Heart left ventricle (tissue), 16 donors: ENCODE results near the gene LMAN2L. TPM values are rescaled to one million over a fixed set of nuclear protein-coding genes. Genes with fewer than 3 reads are reported as not detected.
A peak's percentile ranks its signal among the peaks of the same experiment; 100 is the strongest.

Experiments used
- ATAC-seq, 4 donors: fragments of 200-7000 bp; cut with Tn5 transposase; one replicate each; pipeline ENCODE4 v1.9.1; 2020 to 2022; ENCODE audit warnings: moderate library complexity in 4 of 4, mild to moderate bottlenecking in 3 of 4, moderate number of reproducible peaks in 1 of 4
- DNase-seq, 5 donors: peaks; one replicate each; pipeline ENCODE4 v3.0.0-alpha.2; 2020
- H3K27ac ChIP-seq, 12 donors: fragments of 200-600 bp; sonication (generic) in 4 of 12; one replicate each; pipeline versions ENCODE4 v1.5.0 to v1.8.0; 2016 to 2022; ENCODE audit warnings: mild to moderate bottlenecking in 2 of 12
- H3K27me3 ChIP-seq, 9 donors: fragments of 200-600 bp; sonication (generic) in 2 of 9; one replicate each; pipeline versions ENCODE4 v1.5.1 to v1.8.0; 2016 to 2022; ENCODE audit warnings: mild to moderate bottlenecking in 3 of 9
- H3K36me3 ChIP-seq, 9 donors: fragments of 200-600 bp; sonication (generic) in 2 of 9; one replicate each; pipeline versions ENCODE4 v1.5.0 to v1.8.0; 2018 to 2022; ENCODE audit warnings: mild to moderate bottlenecking in 2 of 9
- H3K4me1 ChIP-seq, 12 donors: fragments of 200-600 bp; sonication (generic) in 4 of 12; one replicate each; pipeline versions ENCODE4 v1.5.0 to v1.8.0; 2016 to 2022; ENCODE audit warnings: mild to moderate bottlenecking in 3 of 12
- H3K4me3 ChIP-seq, 12 donors: fragments of 200-600 bp; sonication (generic) in 4 of 12; one replicate each; pipeline versions ENCODE4 v1.5.0 to v1.8.0; 2017 to 2022; ENCODE audit warnings: mild to moderate bottlenecking in 9 of 12, moderate library complexity in 4 of 12
- H3K9me3 ChIP-seq, 12 donors: fragments of 200-600 bp; sonication (generic) in 4 of 12; one replicate each; pipeline versions ENCODE4 v1.5.0 to v1.8.0; 2016 to 2022; ENCODE audit warnings: mild to moderate bottlenecking in 1 of 12
- POLR2A ChIP-seq, 2 donors: fragments of 450-650 bp; IDR thresholded peaks; one replicate each; pipeline ENCODE4 v1.6.1; 2017; ENCODE audit warnings: antibody characterized with exemption in 2 of 2, mild to moderate bottlenecking in 2 of 2, moderate library complexity in 2 of 2
- WGBS, 4 donors: extraction: QIAGEN DNeasy Blood & Tissue Kit in 2 of 4; methylation state at CpG; one replicate each; pipeline versions ENCODE4 v1.1.5 to v1.1.7; 2013 to 2018; 5-methylcytosine and 5-hydroxymethylcytosine counted together
- intact Hi-C, 10 donors: fragments of 100-400 bp; cut with DNase I; formaldehyde crosslinking; loops; one replicate each; pipeline versions ENCODE4 v1.11.1 to v1.14.2; 2022
- polyA plus RNA-seq, 2 donors: library from polyadenylated mRNA; stranded (reverse); fragments of 200-250 nt; gene quantifications; one replicate each; pipeline ENCODE4 v1.2.3, GENCODE V29; 2013
- total RNA-seq, 9 donors: library from RNA; depleted of rRNA in 2 of 9; stranded (reverse); fragments of >200 nt in 2 of 9; fragmentation: NEBNext Ultra II Directional in 3 of 9; extraction: Animal tissue kit (Norgen Biotek cat#: 25700) in 3 of 9; gene quantifications; one replicate each; pipeline versions ENCODE4 v1.1.0 to v1.2.4, GENCODE V29; 2016 to 2023
- TF ChIP-seq, protein P1 (sequence below), 12 donors: fragments of 200-600 bp; sonication (generic) in 4 of 12; IDR thresholded peaks; one replicate each; pipeline versions ENCODE4 v1.5.0 to v1.8.0; 2018 to 2022; ENCODE audit warnings: antibody characterized with exemption in 12 of 12, mild to moderate bottlenecking in 5 of 12
- donor health status: ischemic (EF 13 %, LVEDD 7.1; RV severe dilation, severe dysfunction).
- donor health status: healthy with polysubstance abuse.
- donor health status: DM: no; HTN: yes; CAD: no.
- donor health status: DM: no; HTN: no; CAD: no.
- donor health status: ischemic (EF 25% LVEDD 6.9; RV normal size, moderate dysfunction).
- donor health status: ischemic (EF 25% LVEDD 5.7; RV mildly dilated, moderate dysfunction).
- donor health status: healthy.
- donor health status: DM: yes; HTN: yes; CAD: no.
- donor health status: ischemic (EF 35%, LVEDD 5.7; RV mildly dilated, moderate dysfunction).
- donor health status: nonischemic (EF 11% LVEDD 7.7; RV severe dilation, severe dysfunction).
- donor health status: DM: yes; HTN: yes; CAD: no.
- donor health status: PGD.
- donor health status: ischemic (EF 29% LVEDD 5.4; RV normal size, mild dysfunction).
- donor health status: nonischemic (EF 23%, LVEDD 6.1; RV moderate dilation, normal function).

Gene LMAN2L
- total and polyA plus RNA-seq, 11 donors, result 11.3 to 38.5 (median 20.5) TPM

- Histone ChIP-seq H3K4me3 (no peak overlapping the region), H3K9me3 (no peaks in the 10 kb centered on the region), H3K36me3 (peaks cover 0 to 85% (median 29%) of the 10 kb centered on the region in 9 donors), H3K27me3 (no peaks in the 10 kb centered on the region), H3K27ac (no peak overlapping the region), H3K4me1 (peaks cover 0 to 3% (median 0%) of the 10 kb centered on the region in 12 donors)
- intact Hi-C loops, result no loop called here
- DNase-seq, result no peak
- no peak for ATAC-seq
- TF ChIP-seq, protein P1, sequence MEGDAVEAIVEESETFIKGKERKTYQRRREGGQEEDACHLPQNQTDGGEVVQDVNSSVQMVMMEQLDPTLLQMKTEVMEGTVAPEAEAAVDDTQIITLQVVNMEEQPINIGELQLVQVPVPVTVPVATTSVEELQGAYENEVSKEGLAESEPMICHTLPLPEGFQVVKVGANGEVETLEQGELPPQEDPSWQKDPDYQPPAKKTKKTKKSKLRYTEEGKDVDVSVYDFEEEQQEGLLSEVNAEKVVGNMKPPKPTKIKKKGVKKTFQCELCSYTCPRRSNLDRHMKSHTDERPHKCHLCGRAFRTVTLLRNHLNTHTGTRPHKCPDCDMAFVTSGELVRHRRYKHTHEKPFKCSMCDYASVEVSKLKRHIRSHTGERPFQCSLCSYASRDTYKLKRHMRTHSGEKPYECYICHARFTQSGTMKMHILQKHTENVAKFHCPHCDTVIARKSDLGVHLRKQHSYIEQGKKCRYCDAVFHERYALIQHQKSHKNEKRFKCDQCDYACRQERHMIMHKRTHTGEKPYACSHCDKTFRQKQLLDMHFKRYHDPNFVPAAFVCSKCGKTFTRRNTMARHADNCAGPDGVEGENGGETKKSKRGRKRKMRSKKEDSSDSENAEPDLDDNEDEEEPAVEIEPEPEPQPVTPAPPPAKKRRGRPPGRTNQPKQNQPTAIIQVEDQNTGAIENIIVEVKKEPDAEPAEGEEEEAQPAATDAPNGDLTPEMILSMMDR (IDR thresholded peaks at IDR 0.05), result no peak
- TF ChIP-seq POLR2A (IDR thresholded peaks at IDR 0.05), result no peak
- WGBS, 4 donors, result 89 to 91% (median 89%) methylated on average over 5 of the region's 5 CpGs
These were observed 24.2 kb downstream of the LMAN2L start for GRCh38 chr2:96715658-96716057.

GRCh38 chr2:96710985-96711384 lies 28.9 kb downstream of the LMAN2L start:
- intact Hi-C loops, result no loop called here
- Histone ChIP-seq H3K36me3 (peaks cover 0 to 94% (median 65%) of the 10 kb centered on the region in 9 donors), H3K27me3 (no peaks in the 10 kb centered on the region), H3K4me1 (peaks cover 0 to 3% (median 0%) of the 10 kb centered on the region in 12 donors), H3K27ac (no peak overlapping the region), H3K9me3 (no peaks in the 10 kb centered on the region), H3K4me3 (no peak overlapping the region)
- no peak for TF ChIP-seq POLR2A (IDR thresholded peaks at IDR 0.05)
- TF ChIP-seq, protein P1 (IDR thresholded peaks at IDR 0.05), result no peak
- WGBS, 4 donors, result 85 to 88% (median 86%) methylated on average over 3 of the region's 3 CpGs
- peak in 2 of 4 donors; percentile 36 to 48 for ATAC-seq
- DNase-seq, result no peak

GRCh38 chr2:96703021-96703751 lies 36.7 kb downstream of the LMAN2L start:
- ATAC-seq (no peak), DNase-seq (no peak)
- Histone ChIP-seq H3K27ac (no peak overlapping the region), H3K4me1 (no peaks in the 10 kb centered on the region), H3K4me3 (no peak overlapping the region), H3K9me3 (no peaks in the 10 kb centered on the region), H3K36me3 (peaks cover 0 to 58% (median 35%) of the 10 kb centered on the region in 9 donors), H3K27me3 (no peaks in the 10 kb centered on the region)
- WGBS, 4 donors, result 94 to 97% (median 96%) methylated on average over 16 of the region's 16 CpGs
- TF ChIP-seq POLR2A (IDR thresholded peaks at IDR 0.05), result no peak
- TF ChIP-seq, protein P1 (IDR thresholded peaks at IDR 0.05), result no peak
- intact Hi-C loops, result no loop called here

- H3K4me3 ChIP-seq, result no peak overlapping the region
- no peak for ATAC-seq
- H3K27me3 ChIP-seq, result no peaks in the 10 kb centered on the region
- peaks cover 0 to 49% (median 27%) of the 10 kb centered on the region in 9 donors for H3K36me3 ChIP-seq
- DNase-seq, result no peak
- TF ChIP-seq, protein P1 (IDR thresholded peaks at IDR 0.05), result no peak
- no peak for TF ChIP-seq POLR2A (IDR thresholded peaks at IDR 0.05)
- intact Hi-C loops, result no loop called here
- 87 to 94% (median 90%) methylated on average over 15 to 17 of the region's 17 CpGs for WGBS, 4 donors
- H3K27ac ChIP-seq, result no peak overlapping the region
- no peaks in the 10 kb centered on the region for H3K4me1 ChIP-seq
- H3K9me3 ChIP-seq, result no peaks in the 10 kb centered on the region
These were observed 37.6 kb downstream of the LMAN2L start for GRCh38 chr2:96702098-96702785.
